PFSK-1 (cell line): ENCODE measurements around the gene RNU6-8.

Source experiments
- FOXP2 ChIP-seq: optimal IDR thresholded peaks from 2 replicates; pipeline ENCODE3; 2011; ENCODE audit warnings: borderline replicate concordance, control low read depth, inconsistent platforms; ENCODE audit not compliant: insufficient read depth; ENCODE audit errors: extremely low read length, extremely low read depth
- POLR2AphosphoS5 ChIP-seq: IDR thresholded peaks from 2 replicates; pipeline ENCODE4 v1.6.1; 2012; ENCODE audit warnings: low read depth, mild to moderate bottlenecking, control low read depth, low read length, moderate library complexity
- REST ChIP-seq, 2 experiments: IDR thresholded peaks; 2 replicates each; pipeline versions ENCODE4 v1.6.1 to v1.8.0; 2011 to 2012; ENCODE audit warnings: low read depth in 2 of 2, low read length in 2 of 2, control low read depth in 1 of 2, inconsistent platforms in 1 of 2, mild to moderate bottlenecking in 1 of 2, moderate library complexity in 1 of 2; ENCODE audit not compliant: insufficient read depth in 1 of 2
- SIN3A ChIP-seq: IDR thresholded peaks from 2 replicates; pipeline ENCODE4 v1.6.1; 2012; ENCODE audit warnings: mild to moderate bottlenecking, low read length, moderate library complexity, borderline replicate concordance; ENCODE audit not compliant: insufficient read depth
- TAF1 ChIP-seq: IDR thresholded peaks from 2 replicates; pipeline ENCODE4 v1.6.1; 2012; ENCODE audit warnings: low read length, control low read depth, borderline replicate concordance; ENCODE audit not compliant: insufficient read depth

Gene RNU6-8

GRCh38 chr14:32169191-32169590 is 33.9 kb downstream of the RNU6-8 start:
- TF ChIP-seq REST (IDR thresholded peaks at IDR 0.05; ENCODE audit: insufficient read depth in 1 of 2, low read depth in 2 of 2, low read length in 2 of 2) (no peak), TAF1 (no peak), POLR2AphosphoS5 (no peak), SIN3A (no peak), FOXP2 (no peak)

- TF ChIP-seq POLR2AphosphoS5, result no peak
- TF ChIP-seq SIN3A, result no peak
- no peak for TF ChIP-seq FOXP2
- TF ChIP-seq TAF1, result no peak
- TF ChIP-seq REST (IDR thresholded peaks at IDR 0.05; ENCODE audit: insufficient read depth in 1 of 2, low read depth in 2 of 2, low read length in 2 of 2), result no peak
Observed at GRCh38 chr14:32167907-32168306, 35.2 kb downstream of the RNU6-8 start.

- TF ChIP-seq FOXP2 (no peak), POLR2AphosphoS5 (no peak), SIN3A (no peak), TAF1 (no peak), REST (IDR thresholded peaks at IDR 0.05; ENCODE audit: insufficient read depth in 1 of 2, low read depth in 2 of 2, low read length in 2 of 2) (no peak)
Observed at GRCh38 chr14:32166924-32167323, 36.1 kb downstream of the RNU6-8 start.

- TF ChIP-seq REST (IDR thresholded peaks at IDR 0.05; ENCODE audit: insufficient read depth in 1 of 2, low read depth in 2 of 2, low read length in 2 of 2), result no peak
- no peak for TF ChIP-seq FOXP2
- no peak for TF ChIP-seq POLR2AphosphoS5
Observed at GRCh38 chr14:32166029-32166428, 37.0 kb downstream of the RNU6-8 start.
